HG03439 (cell line): Measurements from ENCODE around the gene SEMA6A.

ENCODE experiments used
- ATAC-seq: cut with Tn5 transposase; IDR thresholded peaks from one replicate; pipeline ENCODE4 v1.9.1; 2021; ENCODE audit warnings: mild to moderate bottlenecking, moderate library complexity; ENCODE audit not compliant: unreplicated experiment

The SEMA6A gene

DNA sequence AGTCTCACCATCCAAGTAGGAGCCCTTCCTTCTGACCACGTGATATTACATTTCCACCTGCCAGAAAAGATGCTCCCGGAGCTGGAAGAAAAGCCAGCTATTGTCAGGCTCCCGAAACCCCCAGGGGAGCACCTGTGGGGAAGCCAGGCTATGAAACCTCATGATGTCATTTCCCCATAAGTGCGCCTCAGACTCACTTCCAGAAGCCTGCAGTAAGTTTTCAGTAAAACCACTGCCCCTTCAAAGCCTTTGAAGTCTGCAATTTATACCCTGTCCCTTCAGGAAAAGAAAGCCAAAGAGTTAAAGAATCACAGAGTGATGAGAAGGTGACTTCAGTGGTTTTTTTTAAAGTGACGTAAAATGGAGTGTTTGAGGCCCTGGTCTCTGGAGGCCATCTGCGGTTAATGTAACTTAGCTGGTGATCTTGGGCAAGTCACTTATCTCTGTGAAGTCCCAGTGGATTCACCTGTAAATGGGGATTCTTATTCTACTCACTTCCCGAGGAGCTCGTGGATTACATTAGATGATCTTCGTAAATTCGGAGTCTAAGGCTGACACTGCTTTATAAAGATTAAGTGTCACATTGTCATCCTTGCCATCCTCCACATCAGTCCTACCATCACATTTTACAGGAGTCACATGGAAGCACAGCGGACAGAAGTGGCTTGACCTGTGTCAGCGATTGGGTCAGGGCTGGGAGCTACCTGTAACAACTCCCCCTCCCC, 2.6 kb upstream of the SEMA6A start:
- peak; percentile 48 for ATAC-seq

- peak; percentile 48 for ATAC-seq
Measured at GRCh38 chr5:116576053-116576713, 1.6 kb upstream of the SEMA6A start.

GRCh38 chr5:116575326-116576052, 866 bp upstream of the SEMA6A start:
- ATAC-seq, result peak; percentile 3

- no peak for ATAC-seq
Measured at GRCh38 chr5:116573702-116574366, 789 bp downstream of the SEMA6A start.

GRCh38 chr5:116573279-116573701, 1.3 kb downstream of the SEMA6A start:
- ATAC-seq, result no peak

DNA sequence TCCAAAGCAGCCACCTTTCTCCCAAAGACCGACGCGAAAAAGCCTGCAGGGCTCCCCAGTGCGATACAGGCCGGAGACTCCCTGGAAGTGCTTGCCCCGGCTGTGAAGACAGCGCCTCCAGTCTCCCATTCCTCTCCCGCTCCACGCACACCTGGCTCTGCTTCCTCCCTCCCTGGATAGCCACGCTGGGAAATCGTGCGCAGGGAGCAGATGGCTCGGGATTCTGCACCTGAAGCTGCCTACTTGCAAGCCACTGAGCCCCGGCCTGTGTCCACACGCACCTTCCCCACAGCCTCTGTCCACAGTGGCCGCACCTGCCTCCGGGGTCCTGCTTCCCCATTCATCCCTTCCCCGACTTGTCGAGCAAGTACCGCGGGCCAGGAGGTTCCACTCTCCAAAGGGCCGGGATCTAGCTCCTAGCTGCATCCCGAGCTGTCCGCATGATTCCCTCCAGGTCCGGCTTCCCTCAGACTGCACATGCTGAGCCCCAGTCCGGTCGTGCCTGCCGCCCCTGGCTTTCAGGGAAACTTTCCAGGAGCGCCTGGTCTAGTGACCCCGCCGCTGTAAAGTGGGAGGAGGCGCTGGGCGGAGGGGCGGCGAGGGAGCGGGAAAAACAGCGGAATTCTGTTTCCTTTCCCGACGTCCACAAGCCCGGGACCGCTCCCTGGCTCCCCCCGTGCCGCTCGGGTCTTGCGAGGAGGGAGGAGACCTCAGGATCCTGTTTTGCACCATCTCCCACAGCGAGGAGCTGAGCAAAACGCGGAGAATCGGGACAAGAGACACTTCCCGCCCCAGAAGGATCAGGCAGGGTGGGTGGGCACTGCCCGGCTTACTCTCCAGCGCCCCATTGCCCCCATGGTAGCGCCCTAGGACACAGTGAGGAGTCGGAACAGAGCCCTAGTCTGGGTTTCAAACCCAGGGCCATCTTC, 2.0 kb downstream of the SEMA6A start:
- ATAC-seq, result no peak

- no peak for ATAC-seq
Measured at GRCh38 chr5:116571568-116572349, 2.9 kb downstream of the SEMA6A start.

- ATAC-seq, result no peak
Measured at GRCh38 chr5:116569999-116570398, 4.6 kb downstream of the SEMA6A start.

GRCh38 chr5:116567106-116567505, 7.5 kb downstream of the SEMA6A start:
- ATAC-seq, result no peak

- ATAC-seq, result peak; percentile 74
Measured at GRCh38 chr5:116566251-116566650, 8.4 kb downstream of the SEMA6A start.

- no peak for ATAC-seq
Measured at GRCh38 chr5:116564756-116565490, 9.7 kb downstream of the SEMA6A start.

GRCh38 chr5:116564312-116564711, 10.3 kb downstream of the SEMA6A start:
- no peak for ATAC-seq

DNA sequence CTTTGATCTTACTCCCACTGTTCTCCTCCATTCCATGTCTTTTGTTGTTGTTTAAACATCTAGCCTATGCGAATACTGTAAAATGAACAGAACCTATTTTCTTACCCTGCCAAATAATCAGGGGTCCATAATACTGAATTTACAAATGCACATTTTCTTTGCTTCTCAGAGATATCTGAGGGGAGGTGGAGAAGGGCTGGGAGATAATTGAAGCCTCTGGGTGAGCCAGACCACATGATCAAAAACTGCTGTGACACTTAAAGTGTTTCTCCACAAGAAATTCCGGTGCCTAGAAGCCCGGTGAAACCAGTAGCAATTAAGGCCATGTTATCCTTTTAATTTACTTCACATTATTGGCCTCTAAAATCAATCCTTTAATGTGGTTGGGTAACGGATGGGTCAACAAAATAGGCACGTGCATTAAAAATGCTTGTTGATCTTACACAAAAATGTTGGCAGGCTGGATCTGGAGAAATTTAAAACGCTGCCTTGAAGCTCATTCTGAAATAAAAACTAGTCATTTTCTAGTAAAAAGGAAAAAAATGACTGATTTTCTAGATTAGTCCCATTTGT, 10.8 kb downstream of the SEMA6A start:
- ATAC-seq, result no peak

DNA sequence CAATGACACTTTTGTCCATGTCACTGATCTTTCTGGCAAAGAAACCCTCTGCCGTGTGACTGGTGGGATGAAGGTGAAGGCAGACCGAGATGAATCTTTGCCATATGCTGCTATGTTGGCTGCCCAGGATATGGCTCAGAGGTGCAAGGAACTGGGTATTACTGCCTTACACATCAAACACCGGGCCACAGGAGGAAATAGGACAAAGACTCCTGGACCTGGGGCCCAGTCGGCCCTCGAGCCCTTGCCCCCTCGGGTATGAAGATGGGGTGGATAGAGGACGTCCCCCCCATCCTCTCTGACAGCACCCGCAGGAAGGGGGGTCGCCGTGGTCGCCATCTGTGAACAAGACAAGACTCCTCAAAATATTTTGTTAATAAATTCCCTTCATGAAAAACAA, 12.0 kb downstream of the SEMA6A start:
- no peak for ATAC-seq

DNA sequence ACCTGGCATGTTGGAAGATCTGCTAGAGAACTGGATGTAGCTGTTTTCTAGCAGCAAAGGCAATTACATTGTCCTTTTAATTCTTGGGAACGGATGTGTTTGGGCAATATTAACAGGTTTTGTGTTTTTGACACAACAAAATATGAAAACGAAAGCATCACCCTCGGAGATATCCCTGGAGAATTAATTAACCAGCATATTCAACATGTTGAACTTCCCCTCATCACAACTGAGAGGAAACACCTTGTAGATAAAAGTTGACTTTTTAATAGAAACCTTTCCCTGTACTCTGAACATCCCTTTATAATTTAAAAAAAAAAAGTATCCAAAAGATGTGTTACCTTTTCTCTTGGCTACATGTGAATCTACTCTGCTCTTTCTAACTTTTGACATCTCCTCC, 13.0 kb downstream of the SEMA6A start:
- no peak for ATAC-seq

- ATAC-seq, result no peak
Measured at GRCh38 chr5:116559673-116560164, 14.9 kb downstream of the SEMA6A start.

DNA sequence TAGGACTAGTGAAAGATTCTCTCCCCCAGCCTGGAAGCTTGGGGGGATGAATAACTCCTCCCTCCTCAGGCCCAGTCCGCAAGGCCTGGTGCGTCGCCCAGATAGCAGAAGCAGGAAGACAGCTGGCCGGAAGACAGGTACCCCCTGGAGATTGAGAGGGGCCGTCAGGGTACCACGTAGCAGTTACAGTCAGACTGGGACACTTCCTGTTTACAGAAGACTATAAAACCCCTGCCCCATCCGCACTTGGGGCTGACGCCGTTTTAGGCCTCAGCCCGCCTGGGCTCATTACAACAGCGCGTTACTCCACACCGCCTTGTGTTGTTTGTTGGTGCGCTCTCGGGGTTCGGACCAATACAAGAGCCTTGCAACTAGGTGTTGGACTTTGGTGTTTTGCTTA, 15.4 kb downstream of the SEMA6A start:
- no peak for ATAC-seq

GRCh38 chr5:116557669-116558271, 16.9 kb downstream of the SEMA6A start:
- no peak for ATAC-seq
